GM12874 (cell line): ENCODE results near the gene DTYMK.
A peak's percentile ranks its signal among the peaks of the same experiment; 100 is the strongest.

Experiments
- TF ChIP-seq, protein P1 (sequence below): IDR thresholded peaks from 2 replicates; pipeline ENCODE4 v1.5.1; 2011; ENCODE audit warnings: low read depth, mild to moderate bottlenecking, control low read depth, low read length, moderate library complexity; ENCODE audit not compliant: insufficient read depth

DTYMK gene

GRCh38 chr2:241702155-241703031 lies 15.8 kb upstream of the DTYMK start:
- TF ChIP-seq, protein P1, sequence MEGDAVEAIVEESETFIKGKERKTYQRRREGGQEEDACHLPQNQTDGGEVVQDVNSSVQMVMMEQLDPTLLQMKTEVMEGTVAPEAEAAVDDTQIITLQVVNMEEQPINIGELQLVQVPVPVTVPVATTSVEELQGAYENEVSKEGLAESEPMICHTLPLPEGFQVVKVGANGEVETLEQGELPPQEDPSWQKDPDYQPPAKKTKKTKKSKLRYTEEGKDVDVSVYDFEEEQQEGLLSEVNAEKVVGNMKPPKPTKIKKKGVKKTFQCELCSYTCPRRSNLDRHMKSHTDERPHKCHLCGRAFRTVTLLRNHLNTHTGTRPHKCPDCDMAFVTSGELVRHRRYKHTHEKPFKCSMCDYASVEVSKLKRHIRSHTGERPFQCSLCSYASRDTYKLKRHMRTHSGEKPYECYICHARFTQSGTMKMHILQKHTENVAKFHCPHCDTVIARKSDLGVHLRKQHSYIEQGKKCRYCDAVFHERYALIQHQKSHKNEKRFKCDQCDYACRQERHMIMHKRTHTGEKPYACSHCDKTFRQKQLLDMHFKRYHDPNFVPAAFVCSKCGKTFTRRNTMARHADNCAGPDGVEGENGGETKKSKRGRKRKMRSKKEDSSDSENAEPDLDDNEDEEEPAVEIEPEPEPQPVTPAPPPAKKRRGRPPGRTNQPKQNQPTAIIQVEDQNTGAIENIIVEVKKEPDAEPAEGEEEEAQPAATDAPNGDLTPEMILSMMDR, result peak; percentile 75

GRCh38 chr2:241701399-241702154 lies 15.0 kb upstream of the DTYMK start, which contains the start of gene ING5:
TSS of gene ING5 (plus strand) at chr2:241702039. CDS start at chr2:241702066, 27 bp downstream.
- TF ChIP-seq, protein P1, result no peak

GRCh38 chr2:241701149-241701398 lies 14.5 kb upstream of the DTYMK start:
- TF ChIP-seq, protein P1, result peak; percentile 48; the same call in 1 of the 2 replicates

- TF ChIP-seq, protein P1, result no peak
These were observed 9.0 kb upstream of the DTYMK start for GRCh38 chr2:241695651-241696050.

DNA sequence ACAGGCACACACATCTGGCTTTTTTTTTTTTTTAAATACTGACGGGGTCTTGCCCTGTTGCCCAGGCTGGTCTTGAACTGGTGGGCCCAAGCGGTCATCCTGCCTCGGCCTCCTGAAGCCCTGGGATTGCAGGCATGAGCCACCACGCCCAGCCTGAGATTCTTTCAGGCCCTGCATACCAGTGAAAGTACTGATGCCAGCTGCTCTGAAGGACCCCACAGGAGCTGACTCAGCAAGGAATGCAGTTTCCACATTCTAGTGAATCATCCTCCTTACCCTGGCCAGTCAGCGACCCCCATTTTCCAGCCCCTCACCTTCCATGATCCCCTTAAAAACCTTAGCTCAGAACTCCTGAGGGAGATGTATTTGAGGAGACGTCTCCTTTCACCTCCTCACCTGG lies 5.8 kb upstream of the DTYMK start:
- TF ChIP-seq, protein P1, result no peak

DNA sequence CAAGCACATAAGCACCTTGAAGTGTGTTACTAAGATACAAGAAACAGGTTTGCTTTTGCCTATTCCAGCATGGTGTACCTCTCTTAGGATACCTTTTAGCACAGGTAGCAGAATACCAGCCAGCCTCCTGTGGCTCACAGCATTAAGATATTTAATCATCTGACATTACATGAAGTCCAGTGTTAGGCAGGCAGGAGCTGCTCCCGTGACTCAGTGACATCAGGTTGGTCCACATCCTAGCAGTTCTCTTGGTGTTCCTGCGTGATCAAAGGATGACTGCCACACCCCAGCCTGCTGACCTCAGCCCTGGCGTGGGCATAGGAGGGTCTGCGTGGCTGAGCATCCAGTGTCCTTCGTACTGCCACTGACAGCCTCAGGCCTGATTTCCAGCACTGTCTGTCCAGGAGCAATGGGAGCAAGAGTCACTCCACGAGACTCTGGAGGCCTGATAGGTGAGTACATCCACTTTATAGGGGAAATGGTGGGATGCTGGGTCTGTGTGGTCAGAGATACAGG lies 3.6 kb upstream of the DTYMK start:
- TF ChIP-seq, protein P1, result no peak

GRCh38 chr2:241689306-241689705 lies 2.7 kb upstream of the DTYMK start:
- TF ChIP-seq, protein P1, result no peak
